Measurements from ENCODE around the gene MAP3K6. TPM values are rescaled to one million over a fixed set of nuclear protein-coding genes. Genes with fewer than 3 reads are reported as not detected.

Gene MAP3K6
- total RNA-seq, 1 experiment from 2014 or later, result 13.5 TPM

DNA sequence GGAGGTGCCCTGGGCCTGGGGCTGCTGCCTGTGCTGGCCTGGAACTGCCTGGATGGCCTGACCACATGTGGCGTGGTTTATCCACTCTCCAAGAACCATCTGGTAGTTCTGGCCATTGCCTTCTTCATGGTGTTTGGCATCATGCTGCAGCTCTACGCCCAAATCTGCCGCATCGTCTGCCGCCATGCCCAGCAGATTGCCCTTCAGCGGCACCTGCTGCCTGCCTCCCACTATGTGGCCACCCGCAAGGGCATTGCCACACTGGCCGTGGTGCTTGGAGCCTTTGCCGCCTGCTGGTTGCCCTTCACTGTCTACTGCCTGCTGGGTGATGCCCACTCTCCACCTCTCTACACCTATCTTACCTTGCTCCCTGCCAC is 27.5 kb upstream of the MAP3K6 start:
- CTCF ChIA-PET, result interaction anchor here (0.6 to 7.2 kb wide), 23 partner anchors 10 to 842 kb away, joined by 3 to 220 read pairs (median 5); partner anchors contain the start of genes CD164L2 and SYTL1
- TF ChIP-seq, protein P1, sequence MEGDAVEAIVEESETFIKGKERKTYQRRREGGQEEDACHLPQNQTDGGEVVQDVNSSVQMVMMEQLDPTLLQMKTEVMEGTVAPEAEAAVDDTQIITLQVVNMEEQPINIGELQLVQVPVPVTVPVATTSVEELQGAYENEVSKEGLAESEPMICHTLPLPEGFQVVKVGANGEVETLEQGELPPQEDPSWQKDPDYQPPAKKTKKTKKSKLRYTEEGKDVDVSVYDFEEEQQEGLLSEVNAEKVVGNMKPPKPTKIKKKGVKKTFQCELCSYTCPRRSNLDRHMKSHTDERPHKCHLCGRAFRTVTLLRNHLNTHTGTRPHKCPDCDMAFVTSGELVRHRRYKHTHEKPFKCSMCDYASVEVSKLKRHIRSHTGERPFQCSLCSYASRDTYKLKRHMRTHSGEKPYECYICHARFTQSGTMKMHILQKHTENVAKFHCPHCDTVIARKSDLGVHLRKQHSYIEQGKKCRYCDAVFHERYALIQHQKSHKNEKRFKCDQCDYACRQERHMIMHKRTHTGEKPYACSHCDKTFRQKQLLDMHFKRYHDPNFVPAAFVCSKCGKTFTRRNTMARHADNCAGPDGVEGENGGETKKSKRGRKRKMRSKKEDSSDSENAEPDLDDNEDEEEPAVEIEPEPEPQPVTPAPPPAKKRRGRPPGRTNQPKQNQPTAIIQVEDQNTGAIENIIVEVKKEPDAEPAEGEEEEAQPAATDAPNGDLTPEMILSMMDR (IDR thresholded peaks at IDR 0.05; ENCODE audit: unreplicated experiment), result no peak
- Mint-ChIP-seq H3K9me3 (ENCODE audit: unreplicated experiment) (no peaks in the 10 kb centered on the region), H3K36me3 (ENCODE audit: insufficient read depth, unreplicated experiment) (peaks cover 6% of the 10 kb centered on the region), H3K4me3 (ENCODE audit: unreplicated experiment) (no peak overlapping the region), H3K27me3 (ENCODE audit: insufficient read depth, unreplicated experiment) (no peaks in the 10 kb centered on the region), H3K4me1 (ENCODE audit: insufficient read depth, unreplicated experiment) (peaks cover 18% of the 10 kb centered on the region), H3K27ac (ENCODE audit: low read depth, unreplicated experiment) (no peak overlapping the region)
- POLR2A ChIA-PET, result interaction anchor here (0.6 to 1.8 kb wide), 5 partner anchors 27 to 284 kb away, joined by 3 to 9 read pairs (median 5); partner anchors contain the start of gene MAP3K6
- intact Hi-C loops (cut with micrococcal nuclease), result no loop called here
- DNase-seq (ENCODE audit: unreplicated experiment), result no peak
- BruUV-seq (replicated peaks), result no TSS peak

DNA sequence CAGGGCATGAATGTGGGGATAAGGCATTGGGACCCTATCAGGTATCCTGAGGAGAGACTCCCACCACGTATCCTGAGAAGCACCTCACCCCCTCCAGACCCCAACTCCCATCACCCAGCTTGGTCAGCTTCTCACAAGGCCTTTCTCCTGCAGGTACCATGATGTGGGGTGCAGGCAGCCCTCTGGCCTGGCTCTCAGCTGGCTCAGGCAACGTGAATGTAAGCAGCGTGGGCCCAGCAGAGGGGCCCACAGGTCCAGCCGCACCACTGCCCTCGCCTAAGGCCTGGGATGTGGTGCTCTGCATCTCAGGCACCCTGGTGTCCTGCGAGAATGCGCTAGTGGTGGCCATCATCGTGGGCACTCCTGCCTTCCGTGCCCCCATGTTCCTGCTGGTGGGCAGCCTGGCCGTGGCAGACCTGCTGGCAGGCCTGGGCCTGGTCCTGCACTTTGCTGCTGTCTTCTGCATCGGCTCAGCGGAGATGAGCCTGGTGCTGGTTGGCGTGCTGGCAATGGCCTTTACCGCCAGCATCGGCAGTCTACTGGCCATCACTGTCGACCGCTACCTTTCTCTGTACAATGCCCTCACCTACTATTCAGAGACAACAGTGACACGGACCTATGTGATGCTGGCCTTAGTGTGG is 27.0 kb upstream of the MAP3K6 start:
- TF ChIP-seq, protein P1 (IDR thresholded peaks at IDR 0.05; ENCODE audit: unreplicated experiment), result no peak
- DNase-seq (ENCODE audit: unreplicated experiment), result no peak
- H3K36me3 Mint-ChIP-seq (ENCODE audit: insufficient read depth, unreplicated experiment), result peaks cover 9% of the 10 kb centered on the region
- no peaks in the 10 kb centered on the region for H3K9me3 Mint-ChIP-seq (ENCODE audit: unreplicated experiment)
- peaks cover 18% of the 10 kb centered on the region for H3K4me1 Mint-ChIP-seq (ENCODE audit: insufficient read depth, unreplicated experiment)
- no peaks in the 10 kb centered on the region for H3K27me3 Mint-ChIP-seq (ENCODE audit: insufficient read depth, unreplicated experiment)
- no peak overlapping the region for H3K27ac Mint-ChIP-seq (ENCODE audit: low read depth, unreplicated experiment)
- ChIA-PET CTCF (interaction anchor here (0.9 to 7.2 kb wide), 7 partner anchors 9 to 214 kb away, joined by 3 to 220 read pairs (median 5); partner anchors contain the start of gene SYTL1), POLR2A (no interaction called here)
- peak overlapping the region; percentile 72 for H3K4me3 Mint-ChIP-seq (ENCODE audit: unreplicated experiment)
- intact Hi-C loops (cut with micrococcal nuclease), result loop anchor here (2.0 kb wide), 1 partner anchor 213 kb away; no protein-coding TSS in a partner anchor
- BruUV-seq (replicated peaks), result no TSS peak

DNA sequence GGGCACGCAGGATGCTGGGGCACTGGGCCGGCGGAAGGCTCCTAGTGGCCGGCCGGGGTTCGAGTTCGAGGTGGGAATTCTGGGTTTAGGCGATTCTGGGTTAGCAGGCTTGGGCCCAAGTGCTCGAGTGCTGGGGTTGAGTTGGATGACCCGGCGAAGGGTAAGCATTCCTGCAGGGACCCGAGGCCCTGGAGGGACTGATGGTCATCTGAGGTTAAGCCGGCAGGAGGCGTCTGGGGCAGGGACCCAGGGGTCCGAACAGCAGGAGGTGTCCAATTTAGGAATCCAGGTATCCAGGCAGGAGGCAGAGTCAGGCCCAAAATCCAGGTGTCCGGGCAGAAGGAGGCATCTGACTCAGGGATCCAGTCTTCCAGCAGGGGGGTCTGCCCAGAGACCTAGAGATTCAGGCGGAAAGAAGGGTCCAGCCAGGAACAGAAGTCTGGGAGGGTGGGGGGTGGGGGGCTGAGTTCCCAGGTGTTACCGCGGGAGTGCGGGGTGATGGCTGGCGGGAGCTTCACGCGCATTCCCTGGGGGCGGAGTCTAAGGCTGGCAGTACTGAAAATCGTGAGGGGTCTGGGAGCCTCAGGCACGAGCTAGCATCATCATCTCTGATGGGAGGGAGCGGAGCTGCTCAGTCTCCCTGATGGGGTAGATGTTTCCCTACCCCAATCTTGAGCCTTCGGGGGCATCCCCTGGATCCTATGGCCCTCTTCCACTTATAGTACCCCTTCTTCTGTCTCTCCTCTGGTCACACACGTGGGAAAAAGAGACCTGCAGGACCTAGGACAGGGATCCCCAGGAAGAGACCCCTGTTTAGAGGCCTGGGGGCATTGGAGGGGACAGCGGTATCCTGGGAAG is 26.2 kb upstream of the MAP3K6 start:
- Mint-ChIP-seq H3K9me3 (ENCODE audit: unreplicated experiment) (no peaks in the 10 kb centered on the region), H3K4me3 (ENCODE audit: unreplicated experiment) (peak overlapping the region; percentile 72), H3K36me3 (ENCODE audit: insufficient read depth, unreplicated experiment) (peaks cover 13% of the 10 kb centered on the region), H3K27ac (ENCODE audit: low read depth, unreplicated experiment) (peak overlapping the region; percentile 53), H3K27me3 (ENCODE audit: insufficient read depth, unreplicated experiment) (no peaks in the 10 kb centered on the region), H3K4me1 (ENCODE audit: insufficient read depth, unreplicated experiment) (peaks cover 18% of the 10 kb centered on the region)
- BruUV-seq (replicated peaks), result no TSS peak
- CTCF ChIA-PET, result interaction anchor here (0.9 to 7.2 kb wide), 4 partner anchors 10 to 214 kb away, joined by 3 to 220 read pairs (median 4); no protein-coding TSS in a partner anchor
- intact Hi-C loops (cut with micrococcal nuclease), result loop anchor here (1.0 to 2.0 kb wide), 3 partner anchors 92 to 270 kb away; no protein-coding TSS in a partner anchor
- TF ChIP-seq, protein P1 (IDR thresholded peaks at IDR 0.05; ENCODE audit: unreplicated experiment), result peak; percentile 19
- POLR2A ChIA-PET, result no interaction called here
- no peak for DNase-seq (ENCODE audit: unreplicated experiment)

All from MCF 10A (cell line).